ENCODE data around the gene LTBP3. TPM values are rescaled to one million over a fixed set of nuclear protein-coding genes. Genes with fewer than 3 reads are reported as not detected.
A peak's percentile ranks its signal among the peaks of the same experiment; 100 is the strongest.

LTBP3 gene
- total and polyA plus RNA-seq, 9 of the 15 experiments (the other 6 are each of a cell fraction or from before 2014, with no cell fraction given): 0.06 to 20.5 (median 4.8) TPM

- TF ChIP-seq TFE3 (CRISPR knock-in tag; IDR thresholded peaks at IDR 0.05) (no peak), NCOA2 (IDR thresholded peaks at IDR 0.05; ENCODE audit: partially characterized antibody in 2 of 2) (no peak), ZFX (CRISPR knock-in tag; IDR thresholded peaks at IDR 0.05) (no peak; the same call in 1 of the 2 replicates), ZNF668 (CRISPR knock-in tag; IDR thresholded peaks at IDR 0.05) (0 out of 2 replicates have a peak, but pooled peaks have one; percentile 39), ZNF12 (CRISPR knock-in tag; IDR thresholded peaks at IDR 0.05) (no peak), NUFIP1 (IDR thresholded peaks at IDR 0.05; ENCODE audit: partially characterized antibody) (no peak), RFX5 (IDR thresholded peaks at IDR 0.05; ENCODE audit: low read depth, low read length) (no peak), MTA1 (IDR thresholded peaks at IDR 0.05; ENCODE audit: borderline replicate concordance) (no peak), YY1 (IDR thresholded peaks at IDR 0.05; ENCODE audit: borderline replicate concordance in 1 of 3, control insufficient read depth in 1 of 3, extremely low read depth in 1 of 3, insufficient read depth in 3 of 3, insufficient read length in 1 of 3, insufficient replicate concordance in 2 of 3, low read depth in 1 of 3, low read length in 2 of 3) (peak in 1 of 3 experiments; percentile 19), ZNF449 (CRISPR knock-in tag; IDR thresholded peaks at IDR 0.05) (no peak), RBM39 (optimal IDR thresholded peaks at IDR 0.05; ENCODE audit: low read depth, low read length) (no peak), OTX1 (CRISPR knock-in tag; IDR thresholded peaks at IDR 0.05) (0 out of 2 replicates have a peak, but pooled peaks have one; percentile 22), SMAD3 (CRISPR knock-in tag; conservative IDR thresholded peaks at IDR 0.05) (no peak), GATAD2B (IDR thresholded peaks at IDR 0.05; ENCODE audit: borderline replicate concordance) (peak; percentile 91), ZNF253 (CRISPR knock-in tag; conservative IDR thresholded peaks at IDR 0.05) (no peak), ZNF609 (CRISPR knock-in tag; IDR thresholded peaks at IDR 0.05; ENCODE audit: borderline replicate concordance) (no peak; the same call in 1 of the 2 replicates), NBN (IDR thresholded peaks at IDR 0.05; ENCODE audit: low read depth) (no peak), ZFP91 (CRISPR knock-in tag; IDR thresholded peaks at IDR 0.05) (no peak)
Observed at GRCh38 chr11:65575568-65576231, 17.5 kb upstream of the LTBP3 start, which contains the start of gene EHBP1L1 (continued).
